CD1c-positive myeloid dendritic cell (primary cell): ENCODE results near the gene MT1H.
"Not testable (repeated sequence)": the region's sequence is repeated elsewhere in the genome, so short reads cannot be mapped to it uniquely, and the experiment has no call there.

ENCODE experiments used
- DNase-seq: peaks from one replicate; pipeline ENCODE4 v3.0.0-alpha.2; 2016; ENCODE audit errors: extremely low spot score

MT1H gene

DNA sequence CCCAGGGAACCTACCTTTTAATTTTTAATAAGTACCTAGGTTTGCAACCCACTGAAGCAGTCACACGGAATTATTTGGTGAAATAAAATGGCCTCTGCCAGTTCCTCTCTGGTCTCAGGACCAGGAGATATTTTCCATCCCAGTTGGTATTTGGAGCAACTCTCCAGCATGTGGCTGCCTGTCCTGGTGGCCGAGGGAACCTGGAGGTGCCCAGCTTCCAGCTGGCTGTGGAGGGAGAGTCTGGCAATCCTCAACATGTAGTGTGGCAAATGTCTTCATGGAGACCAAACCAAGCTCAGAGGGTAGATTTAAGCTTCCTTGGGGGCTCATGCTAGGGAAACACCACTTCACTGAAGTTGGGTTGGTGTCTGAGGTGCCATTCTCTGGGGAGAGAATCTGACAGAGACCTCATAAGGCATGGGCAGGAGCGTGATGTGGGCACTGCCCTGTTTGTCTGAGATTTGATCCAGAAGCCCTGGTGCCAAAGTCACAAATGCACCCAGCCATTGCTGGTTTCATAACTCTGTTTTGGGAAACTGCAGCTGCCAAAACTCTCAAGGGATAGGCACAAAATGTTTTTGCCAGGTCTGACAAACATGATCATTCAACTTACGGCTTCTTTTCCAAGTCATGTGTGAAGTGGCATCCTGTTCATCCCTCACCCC, 15.4 kb downstream of the MT1H start:
- no peak for DNase-seq

DNA sequence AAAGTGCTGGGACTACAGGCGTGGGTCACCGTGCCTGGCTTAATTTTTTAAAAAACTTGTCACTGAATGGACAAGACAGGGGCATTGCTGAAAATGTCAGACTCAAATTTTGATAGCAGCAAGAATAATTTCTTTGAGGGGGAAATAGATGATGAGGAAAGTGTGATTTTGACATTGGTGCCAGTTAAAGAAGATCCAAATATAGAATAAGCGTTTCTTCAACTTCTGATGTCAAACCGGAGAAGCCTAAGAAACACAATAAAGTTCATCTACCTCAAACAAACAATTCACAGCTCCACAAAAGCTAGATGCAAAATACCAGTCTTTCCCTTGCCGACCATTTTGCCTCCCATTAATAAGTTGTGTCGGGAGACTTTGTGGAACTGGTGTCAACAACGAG, 17.1 kb downstream of the MT1H start:
- DNase-seq, result no peak

DNA sequence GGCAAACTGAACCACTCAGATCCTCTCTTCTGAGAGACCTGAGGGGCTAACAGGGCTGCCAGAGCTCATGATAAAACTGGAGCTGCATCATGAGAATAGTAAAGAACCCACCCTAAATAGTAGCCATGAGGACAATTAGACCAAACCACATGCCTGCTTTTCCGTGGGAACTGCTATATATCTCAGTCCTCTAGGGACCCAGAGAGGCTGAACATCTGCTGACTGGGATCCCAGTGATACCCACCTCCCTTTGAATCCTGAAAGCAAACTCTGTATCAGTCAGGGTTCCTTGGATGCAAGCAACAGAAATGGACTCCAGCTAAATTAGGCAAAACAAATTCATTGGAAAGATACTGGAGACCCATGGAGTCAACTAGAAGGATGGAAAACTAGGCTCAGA, 19.1 kb downstream of the MT1H start:
- DNase-seq, result no peak

DNA sequence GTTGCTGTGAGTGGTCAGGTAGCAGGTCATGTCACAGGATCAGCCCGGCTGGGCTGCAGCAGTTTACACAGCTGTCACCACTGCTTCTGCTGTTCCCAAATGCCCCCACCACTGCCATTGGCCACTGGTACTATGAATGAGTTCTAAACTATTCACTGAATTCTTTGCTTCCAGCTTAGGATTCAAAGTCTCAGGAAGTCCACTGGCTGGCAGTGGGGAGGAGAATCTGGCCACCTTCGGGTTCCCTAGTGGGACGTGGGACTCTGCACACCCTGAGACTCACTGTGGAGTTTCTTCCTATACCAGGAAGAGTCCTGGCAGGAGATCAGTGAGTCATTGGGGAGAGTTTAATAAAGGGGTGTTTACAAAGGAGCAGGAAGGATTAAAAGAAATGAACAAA, 19.6 kb downstream of the MT1H start:
- DNase-seq, result no peak

DNA sequence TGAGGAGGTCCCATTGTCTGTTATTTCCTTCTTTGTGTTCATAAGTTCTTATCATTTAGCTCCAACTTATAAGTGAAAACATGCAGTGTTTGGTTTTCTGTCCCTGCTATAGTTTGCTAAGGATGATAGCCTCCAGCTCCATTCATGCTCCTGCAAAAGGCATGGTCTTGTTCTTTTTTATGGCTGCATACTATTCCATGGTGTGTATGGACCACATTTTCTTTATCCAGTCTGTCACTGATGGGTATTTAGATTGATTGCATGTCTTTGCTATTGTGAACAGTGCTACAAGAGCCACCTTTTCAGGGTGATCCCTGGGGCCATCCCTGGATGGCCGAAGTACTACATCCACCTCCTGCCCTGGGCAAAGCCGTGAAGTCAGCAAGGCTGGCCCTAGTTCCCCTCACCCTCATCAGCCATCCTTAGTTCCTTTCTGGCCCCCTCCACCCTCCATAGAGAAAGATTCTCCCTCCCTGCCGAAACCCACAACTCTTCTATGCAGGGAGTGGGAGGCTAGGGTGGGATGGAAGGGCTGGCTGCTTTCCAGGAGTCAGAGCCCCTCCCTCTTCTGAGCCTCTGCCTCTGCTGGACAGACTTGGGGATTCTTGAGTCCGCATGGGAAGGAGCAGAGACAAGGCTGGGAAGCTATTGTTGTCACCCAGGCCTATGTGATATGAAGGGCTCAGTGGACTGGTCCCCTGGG, 21.0 kb downstream of the MT1H start:
- no peak for DNase-seq

DNA sequence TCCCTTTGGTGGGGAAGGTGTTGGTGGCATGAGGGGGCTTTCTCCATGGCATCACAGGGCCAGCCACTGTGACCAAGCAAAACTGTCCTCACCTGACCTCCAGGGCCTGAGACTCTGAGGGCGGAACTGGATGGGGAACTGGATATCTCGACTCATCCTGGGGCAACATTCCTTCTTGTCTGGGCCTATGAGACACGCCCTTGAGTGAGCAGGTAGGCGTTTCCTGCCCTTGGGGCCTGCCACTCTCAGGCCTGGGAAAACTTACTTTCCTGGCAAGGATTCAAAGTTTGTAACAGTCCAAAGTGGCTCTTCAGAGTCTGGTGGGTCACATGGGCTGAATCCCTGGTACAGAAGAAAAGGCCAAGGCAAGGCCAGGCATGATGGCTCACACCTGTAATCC, 22.3 kb downstream of the MT1H start:
- peak; percentile 10 for DNase-seq

DNA sequence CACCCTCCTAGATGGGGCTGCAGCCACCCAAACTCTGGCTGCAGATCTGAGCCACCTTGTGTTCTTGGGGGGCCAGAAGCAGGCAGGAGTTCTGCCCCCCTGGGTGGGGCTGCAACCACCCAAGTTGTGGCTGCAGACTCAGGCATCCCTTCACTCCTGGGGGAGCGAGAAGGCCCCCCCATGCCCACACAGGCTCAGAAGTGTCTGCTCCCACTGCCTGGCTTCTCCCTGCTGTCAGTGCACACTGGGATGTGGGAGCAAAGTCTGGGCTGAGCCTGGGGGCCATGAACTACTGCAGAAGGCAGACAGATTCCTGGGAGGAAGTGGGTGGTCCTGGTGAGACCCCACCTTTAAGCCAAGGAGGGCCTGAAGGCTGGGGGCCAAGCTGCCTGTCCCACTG, 25.6 kb downstream of the MT1H start:
- no peak for DNase-seq

DNA sequence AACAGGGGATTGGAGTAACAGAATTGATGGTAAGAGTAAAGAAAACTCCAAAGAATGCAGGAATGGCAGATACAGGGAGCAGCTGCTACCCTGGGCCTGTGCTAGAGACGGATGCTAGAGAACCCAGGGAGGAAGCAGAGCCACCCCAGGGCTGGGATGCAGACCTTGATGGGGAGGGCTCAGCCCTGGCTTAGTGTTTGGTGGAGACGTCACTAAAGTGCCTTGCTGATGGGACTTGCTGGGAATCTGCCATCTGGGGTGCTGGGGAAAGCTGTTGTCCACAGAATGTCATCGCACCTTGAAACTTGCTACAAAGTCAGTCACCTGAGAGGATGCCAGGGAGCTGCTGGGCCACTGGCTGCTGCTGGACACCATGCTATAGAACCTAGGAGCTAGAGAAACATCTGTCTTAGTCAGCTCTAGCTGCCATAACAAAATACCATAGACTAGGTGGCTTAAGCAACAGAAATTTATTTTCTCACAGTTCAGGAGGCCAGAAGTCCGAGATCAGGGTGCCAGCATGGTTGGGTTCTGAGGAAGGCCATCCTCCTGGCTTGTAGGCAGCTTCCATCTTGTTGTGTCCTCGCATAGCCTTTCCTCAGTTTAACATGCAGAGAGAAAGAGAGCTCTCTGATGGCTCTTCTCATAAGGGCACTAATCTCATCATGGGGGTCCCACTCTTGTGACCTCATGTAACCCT, 28.0 kb downstream of the MT1H start:
- no peak for DNase-seq

DNA sequence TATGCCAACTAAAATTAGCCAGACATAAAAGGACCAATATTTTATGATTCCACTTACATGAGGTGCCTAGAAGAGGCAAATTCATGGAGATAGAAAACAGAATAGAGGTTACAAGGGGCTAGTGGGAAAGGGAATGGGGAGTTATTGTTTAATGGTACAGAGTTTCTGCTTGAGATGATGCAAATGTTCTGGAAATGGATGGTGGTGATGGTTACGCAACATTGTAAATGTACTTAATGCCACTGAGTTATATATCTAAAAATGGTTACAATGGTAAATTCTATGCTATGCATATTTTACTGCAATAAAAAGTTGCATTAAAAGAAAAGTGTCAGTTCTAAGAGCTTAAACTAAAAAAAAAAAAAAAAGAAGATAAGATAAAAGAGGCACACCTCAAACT, 30.6 kb downstream of the MT1H start:
- no peak for DNase-seq

DNA sequence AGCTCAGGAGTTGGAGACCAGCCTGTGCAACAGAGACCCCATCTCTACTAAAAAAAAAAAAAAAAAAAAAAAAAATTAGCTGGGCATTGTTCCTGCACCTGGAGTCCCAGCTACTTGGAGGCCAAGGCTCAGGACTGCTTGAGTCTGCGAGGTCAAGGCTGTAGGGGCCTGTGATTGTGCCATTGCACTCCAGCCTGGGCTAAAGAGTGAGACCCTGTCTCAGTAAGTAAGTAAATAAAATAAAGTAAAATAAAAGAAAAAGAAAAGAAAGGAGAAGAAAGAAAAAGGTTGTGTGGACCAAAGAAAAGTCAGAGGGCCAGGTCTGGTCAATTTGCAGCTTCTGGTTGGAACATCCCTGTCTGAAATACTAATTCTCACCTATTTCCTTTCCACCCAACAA, 31.0 kb downstream of the MT1H start:
- DNase-seq, result no peak

DNA sequence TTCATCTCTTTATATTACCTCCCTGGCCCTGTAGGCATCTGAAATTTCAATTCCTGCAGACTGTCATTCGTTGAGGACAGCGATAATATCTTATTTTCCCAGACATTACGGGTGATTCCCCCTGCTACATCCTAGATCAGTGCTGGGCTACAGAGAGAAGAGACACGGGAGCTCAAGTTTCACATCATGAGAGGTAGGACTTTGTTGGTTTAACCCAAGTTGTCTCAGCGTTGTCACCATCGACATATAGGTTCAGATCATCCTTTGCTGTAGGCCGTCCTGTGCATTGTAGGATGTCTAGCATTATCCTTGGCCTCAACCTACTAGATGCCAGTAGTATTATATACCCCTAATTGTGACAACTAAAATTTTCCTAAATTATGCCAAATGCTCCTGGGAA, 31.9 kb downstream of the MT1H start:
- DNase-seq, result no peak

DNA sequence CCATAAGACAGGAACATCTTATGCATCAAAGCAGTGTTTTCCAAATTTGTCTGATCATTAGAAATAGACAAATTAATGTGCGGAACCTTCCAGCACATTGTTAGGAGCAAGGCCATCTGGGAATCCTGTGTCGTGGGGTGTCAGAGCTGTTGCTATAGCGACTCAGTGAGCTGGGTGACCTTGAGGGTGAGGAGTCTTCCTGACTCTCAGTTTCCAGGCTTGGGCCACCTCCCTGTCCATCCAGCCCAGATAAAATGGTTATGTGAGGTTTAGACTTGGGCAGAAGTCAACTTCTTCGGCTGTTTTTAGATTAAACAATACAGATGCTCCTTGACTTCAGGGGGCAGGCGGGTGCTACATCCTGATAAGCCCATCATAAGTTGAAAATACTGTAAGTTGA, 33.2 kb downstream of the MT1H start:
- DNase-seq, result no peak

DNA sequence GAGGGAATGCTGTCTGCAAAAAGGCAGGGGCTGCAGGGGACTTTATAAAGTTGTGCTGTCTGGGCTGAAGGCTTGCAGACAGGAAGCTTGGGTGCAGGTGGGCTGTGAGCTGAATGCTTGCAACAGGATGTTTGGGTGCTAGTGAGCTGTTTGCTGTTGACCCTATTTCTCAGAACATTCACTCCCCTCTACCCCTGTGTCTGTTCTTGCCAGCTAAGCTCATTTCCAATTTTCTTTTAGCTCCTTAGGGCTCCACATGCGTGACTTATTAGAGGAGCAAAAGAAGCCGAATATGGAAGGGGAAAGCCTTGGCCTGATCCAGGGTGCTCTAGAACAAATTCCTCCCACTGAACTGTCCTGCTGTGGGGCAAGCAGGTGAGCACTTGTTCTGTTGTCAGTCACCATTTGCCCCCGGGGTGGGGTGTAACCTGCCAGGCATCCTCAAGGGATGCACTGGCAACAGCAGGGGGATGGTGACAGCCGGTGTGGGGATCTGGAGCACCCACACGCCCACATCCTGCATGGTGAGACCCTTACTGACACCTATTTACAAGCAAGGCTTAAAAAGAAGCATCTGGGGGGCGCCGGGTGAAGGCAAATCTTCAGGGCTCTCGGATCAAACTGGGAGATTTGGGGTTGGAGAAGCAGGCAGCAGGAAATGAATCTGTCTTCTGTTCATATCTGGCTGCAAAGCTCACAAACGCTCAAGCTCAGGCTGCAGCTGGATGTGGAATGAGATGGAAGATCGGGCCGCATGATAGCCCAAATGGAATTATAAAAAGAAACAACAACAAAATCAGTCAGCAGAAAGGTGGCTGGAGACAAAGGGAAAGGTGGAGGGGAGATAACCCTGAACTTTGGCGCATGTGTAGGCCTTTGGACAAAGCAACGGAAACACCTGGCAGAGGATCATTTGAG, 39.2 kb downstream of the MT1H start:
- no peak for DNase-seq

DNA sequence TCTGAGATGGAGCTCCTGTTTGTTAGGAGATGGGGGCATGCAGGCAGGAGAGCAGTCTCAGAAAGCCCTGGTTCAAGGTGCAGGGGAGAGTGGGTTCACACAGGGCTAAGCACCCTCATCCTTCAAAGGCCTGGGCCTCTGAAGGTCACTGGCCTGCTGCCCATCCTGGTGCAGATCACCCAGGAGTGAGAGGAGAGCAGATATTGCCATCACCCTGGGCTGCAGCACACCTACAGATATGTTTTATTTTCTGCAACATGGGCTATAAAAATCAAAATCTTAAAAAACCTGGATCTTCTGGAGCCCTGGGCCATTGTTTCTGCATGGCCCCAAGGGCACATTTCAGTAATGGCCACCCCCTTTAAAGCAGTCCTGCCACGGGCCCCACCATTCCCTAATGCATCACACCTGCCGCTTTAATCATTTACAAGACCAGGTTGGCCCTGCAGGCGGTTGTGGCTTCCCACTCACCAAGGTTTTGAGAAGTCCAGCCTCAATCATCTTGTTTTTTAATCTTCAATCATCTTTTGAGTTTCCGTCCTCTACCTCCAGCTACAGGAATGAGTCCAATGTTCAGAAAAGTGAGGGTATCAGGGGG, 39.9 kb downstream of the MT1H start:
- DNase-seq, result no peak

DNA sequence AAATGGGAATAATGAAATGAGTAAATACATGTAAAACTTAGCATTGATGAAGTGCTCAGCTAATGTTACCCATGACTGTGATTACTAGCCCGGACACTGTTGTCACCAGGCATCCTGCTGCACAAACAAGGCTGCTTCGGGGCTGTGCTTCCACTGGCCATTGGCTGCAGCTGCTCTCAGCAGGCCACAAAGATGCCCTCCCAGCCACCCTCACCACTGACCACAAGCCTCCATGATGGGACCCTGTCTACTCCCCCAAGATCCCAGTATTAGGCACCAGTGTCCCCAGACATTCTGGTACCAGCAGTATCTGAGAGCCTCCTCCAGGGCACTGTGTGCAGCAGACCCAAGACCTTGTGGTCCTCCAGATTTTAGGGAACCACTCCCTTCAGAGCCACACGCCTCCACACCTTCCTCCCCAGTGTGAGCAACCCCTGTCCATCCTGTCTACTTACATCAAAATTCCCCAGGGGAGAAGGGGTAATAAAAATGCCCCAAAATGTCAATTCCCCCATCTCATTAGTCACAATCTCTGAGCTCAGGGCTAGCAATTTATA, 40.6 kb downstream of the MT1H start:
- DNase-seq, result no peak

DNA sequence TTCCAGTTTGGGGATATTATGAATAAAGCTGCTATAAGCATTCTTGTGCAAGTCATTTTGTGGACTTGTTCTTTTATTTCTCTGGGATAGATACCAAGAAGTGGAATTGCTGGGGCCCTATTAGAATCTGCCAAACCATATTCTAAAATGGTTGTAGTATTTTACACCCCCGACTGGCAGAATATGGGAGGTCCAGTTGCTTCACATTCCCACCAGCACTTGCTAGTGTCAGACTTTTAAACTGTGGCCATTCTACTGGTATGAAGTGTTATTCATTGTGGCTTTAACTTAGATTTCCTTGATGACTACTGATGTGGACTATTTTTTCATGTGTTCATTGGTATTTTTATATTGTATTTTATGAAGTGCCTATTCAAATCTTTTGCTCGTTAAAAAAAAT, 42.2 kb downstream of the MT1H start:
- DNase-seq, result no peak

DNA sequence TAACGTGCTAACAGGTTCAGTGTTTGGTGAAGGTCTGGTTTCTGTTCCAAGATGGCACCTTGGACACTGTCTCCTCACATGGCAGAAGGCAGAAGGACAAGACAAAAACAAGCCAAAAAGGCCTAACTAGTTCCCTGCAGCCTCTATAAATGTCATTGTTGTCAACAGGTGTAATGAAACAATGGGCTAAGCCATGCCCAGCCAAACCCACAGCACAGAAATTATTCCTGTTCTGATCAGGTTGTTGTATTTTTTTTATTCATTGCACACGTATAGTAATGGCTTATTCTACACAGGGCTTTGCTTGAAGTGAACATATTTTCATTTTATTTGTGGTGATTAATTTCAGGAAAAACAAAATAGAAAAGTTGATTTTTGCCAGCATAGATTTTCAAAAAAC, 44.2 kb downstream of the MT1H start:
- DNase-seq, result no peak

DNA sequence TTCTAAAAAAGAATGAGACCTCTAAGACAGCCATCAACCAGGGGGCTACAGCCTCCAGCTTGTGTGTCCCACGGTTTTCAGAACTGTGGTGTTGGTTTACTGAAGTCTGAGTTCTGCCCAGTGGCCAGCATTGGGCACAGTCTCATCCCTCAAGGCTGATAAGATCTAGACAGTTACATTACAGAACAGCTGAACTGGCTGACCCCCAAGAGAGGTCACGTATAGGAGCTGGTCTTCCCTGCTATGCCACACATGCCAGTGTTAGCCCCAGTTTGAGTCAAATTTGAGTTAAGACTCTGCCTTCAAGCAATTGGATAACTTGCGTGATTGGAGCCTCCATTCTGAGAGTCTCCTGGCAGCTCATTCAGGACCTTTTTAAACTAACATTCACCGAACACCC, 45.5 kb downstream of the MT1H start:
- DNase-seq, result no peak

DNA sequence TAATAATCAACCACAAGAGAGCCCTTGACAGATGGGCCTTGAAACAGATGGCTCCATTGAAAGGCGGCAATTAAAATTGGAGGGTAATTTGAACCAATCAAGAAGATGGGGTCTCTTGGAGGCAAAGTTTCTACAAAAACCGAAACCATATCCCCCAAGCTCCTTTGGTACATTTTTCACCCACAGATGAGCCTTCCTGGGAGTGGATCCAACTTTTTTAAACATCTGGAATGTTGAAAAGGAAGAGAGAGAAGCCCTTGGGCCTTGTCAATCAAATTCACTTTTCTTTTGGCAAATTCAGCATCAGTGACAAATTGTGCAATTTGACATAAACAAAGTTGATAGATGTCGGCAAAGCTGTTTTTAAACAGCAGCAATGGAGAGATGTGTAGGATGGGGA, 47.1 kb downstream of the MT1H start:
- no peak for DNase-seq

DNA sequence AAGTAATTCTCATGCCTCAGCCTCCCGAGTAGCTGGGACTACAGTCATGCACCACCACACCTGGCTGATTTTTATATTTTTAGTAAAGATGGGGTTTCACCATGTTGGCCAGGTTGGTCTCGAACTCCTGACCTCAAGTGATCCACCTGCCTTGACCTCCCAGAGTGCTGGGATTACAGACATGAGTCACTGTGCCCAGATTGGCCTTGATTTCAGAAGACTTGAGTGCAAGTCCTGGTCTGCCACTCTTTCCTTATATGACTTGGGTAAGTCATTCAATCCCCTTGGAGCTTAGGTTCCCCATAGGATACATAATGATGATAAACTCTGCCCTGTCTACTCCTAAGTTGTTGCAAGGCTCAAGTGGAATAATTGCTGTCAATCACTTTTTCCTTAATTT, 47.9 kb downstream of the MT1H start:
- DNase-seq, result not testable (repeated sequence)
